Esophagus squamous epithelium (tissue), 4 donors: ENCODE results near the gene AR.

Source experiments
- CTCF ChIP-seq, 6 experiments: fragments of 450-650 bp in 4 of 6; fragments of 200-600 bp in 2 of 6; sonication (generic) in 2 of 6; IDR thresholded peaks; one replicate each; pipeline ENCODE4 v1.5.1; 2016 to 2019; ENCODE audit warnings: antibody characterized with exemption in 6 of 6, mild to moderate bottlenecking in 4 of 6, moderate library complexity in 4 of 6
- POLR2A ChIP-seq, 4 donors: fragments of 450-650 bp; IDR thresholded peaks; one replicate each; pipeline ENCODE4 v1.6.1; 2017; ENCODE audit warnings: antibody characterized with exemption in 4 of 4, mild to moderate bottlenecking in 4 of 4, moderate library complexity in 3 of 4

DNA sequence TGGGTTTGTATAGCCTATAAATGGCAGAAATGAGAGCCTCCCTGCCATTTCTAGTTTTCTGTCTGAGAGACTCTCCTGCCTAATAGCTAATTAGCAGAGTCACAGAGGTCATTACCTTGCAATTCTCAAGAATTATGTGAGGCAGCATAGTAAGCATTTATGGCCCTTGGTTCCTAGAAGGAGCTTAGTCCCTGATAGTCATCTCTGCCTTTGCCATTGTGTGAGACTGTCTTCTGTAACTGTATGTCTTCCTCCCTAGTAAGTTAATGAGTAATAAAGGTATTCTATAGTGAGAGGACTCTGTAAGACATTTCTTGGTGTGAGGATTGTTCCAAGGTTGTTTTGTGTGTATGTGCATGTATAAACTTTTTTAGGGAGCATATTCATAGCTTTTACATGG, 108.7 kb downstream of the AR start:
- TF ChIP-seq CTCF (IDR thresholded peaks at IDR 0.05) (no peak), POLR2A (IDR thresholded peaks at IDR 0.05) (no peak)
